Measurements from ENCODE around the gene PPP1R10. TPM values are rescaled to one million over a fixed set of nuclear protein-coding genes. Genes with fewer than 3 reads are reported as not detected.

PPP1R10 gene
- total and polyA plus RNA-seq, 2 of the 13 experiments (the other 11 are each of a cell fraction or from before 2014, with no cell fraction given): 26.3 to 38.4 TPM

GRCh38 chr6:30646450-30647241 lies 29.6 kb upstream of the PPP1R10 start, which contains the start of gene C6orf136 (continued):
- 0 out of 2 replicates have a peak, but pooled peaks have one; percentile 80 for TF ChIP-seq KIAA2018 (CRISPR knock-in tag; IDR thresholded peaks at IDR 0.05; ENCODE audit: borderline replicate concordance)
- TF ChIP-seq CCAR2 (optimal IDR thresholded peaks at IDR 0.05; ENCODE audit: low read depth, low read length): peak; percentile 12
- TF ChIP-seq ZNF354B (CRISPR knock-in tag; IDR thresholded peaks at IDR 0.05): no peak
- TF ChIP-seq MXI1 (IDR thresholded peaks at IDR 0.05; ENCODE audit: borderline replicate concordance, low read depth, low read length): 0 out of 3 replicates have a peak, but pooled peaks have one; percentile 36
- no peak for TF ChIP-seq REXO4 (CRISPR knock-in tag; IDR thresholded peaks at IDR 0.05; ENCODE audit: borderline replicate concordance)
- TF ChIP-seq ZNF383 (CRISPR knock-in tag; IDR thresholded peaks at IDR 0.05; ENCODE audit: borderline replicate concordance): no peak
- TF ChIP-seq ZKSCAN8 (CRISPR knock-in tag; IDR thresholded peaks at IDR 0.05; ENCODE audit: borderline replicate concordance): 0 out of 2 replicates have a peak, but pooled peaks have one; percentile 33
- TF ChIP-seq RFXAP (CRISPR knock-in tag; IDR thresholded peaks at IDR 0.05; ENCODE audit: borderline replicate concordance): no peak
- TF ChIP-seq, protein P1, sequence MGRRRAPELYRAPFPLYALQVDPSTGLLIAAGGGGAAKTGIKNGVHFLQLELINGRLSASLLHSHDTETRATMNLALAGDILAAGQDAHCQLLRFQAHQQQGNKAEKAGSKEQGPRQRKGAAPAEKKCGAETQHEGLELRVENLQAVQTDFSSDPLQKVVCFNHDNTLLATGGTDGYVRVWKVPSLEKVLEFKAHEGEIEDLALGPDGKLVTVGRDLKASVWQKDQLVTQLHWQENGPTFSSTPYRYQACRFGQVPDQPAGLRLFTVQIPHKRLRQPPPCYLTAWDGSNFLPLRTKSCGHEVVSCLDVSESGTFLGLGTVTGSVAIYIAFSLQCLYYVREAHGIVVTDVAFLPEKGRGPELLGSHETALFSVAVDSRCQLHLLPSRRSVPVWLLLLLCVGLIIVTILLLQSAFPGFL (CRISPR knock-in tag; IDR thresholded peaks at IDR 0.05): no peak
- TF ChIP-seq ZNF44 (CRISPR knock-in tag; IDR thresholded peaks at IDR 0.05): no peak
- TF ChIP-seq ZNF329 (CRISPR knock-in tag; IDR thresholded peaks at IDR 0.05; ENCODE audit: low read depth): no peak
- peak; percentile 10; the same call in 1 of the 2 replicates for TF ChIP-seq SUZ12 (IDR thresholded peaks at IDR 0.05; ENCODE audit: low read depth, low read length)
- TF ChIP-seq CEBPB (IDR thresholded peaks at IDR 0.05; ENCODE audit: borderline replicate concordance, low read depth, low read length): peak; percentile 88
- TF ChIP-seq PRPF4 (IDR thresholded peaks at IDR 0.05; ENCODE audit: low read depth, low read length, poor library complexity, severe bottlenecking): peak; percentile 25
- TF ChIP-seq, protein P2, sequence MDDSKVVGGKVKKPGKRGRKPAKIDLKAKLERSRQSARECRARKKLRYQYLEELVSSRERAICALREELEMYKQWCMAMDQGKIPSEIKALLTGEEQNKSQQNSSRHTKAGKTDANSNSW (CRISPR knock-in tag; IDR thresholded peaks at IDR 0.05; ENCODE audit: borderline replicate concordance): 0 out of 2 replicates have a peak, but pooled peaks have one; percentile 58
- 0 out of 2 replicates have a peak, but pooled peaks have one; percentile 47 for TF ChIP-seq NRL (CRISPR knock-in tag; IDR thresholded peaks at IDR 0.05; ENCODE audit: borderline replicate concordance)
- TF ChIP-seq ARNTL (CRISPR knock-in tag; IDR thresholded peaks at IDR 0.05): no peak
- no peak for TF ChIP-seq NFE2L2 (IDR thresholded peaks at IDR 0.05; ENCODE audit: low read length)
